Astrocyte of the spinal cord (primary cell): ENCODE results near the gene CCDC93.

ENCODE experiments used
- DNase-seq: peaks from one replicate; pipeline ENCODE4 v3.0.0; 2011; ENCODE audit warnings: low read depth, low spot score
- H3K4me3 ChIP-seq: 2 replicates; pipeline ENCODE4 v1.5.1; 2011; ENCODE audit warnings: low read depth, mild to moderate bottlenecking, low read length, moderate library complexity
- in situ Hi-C: cut with HindIII; loops from 2 replicates; pipeline ENCODE4 v1.10.0; 2017; ENCODE audit warnings: low sequenced_read_pairs
- TF ChIP-seq, protein P1 (sequence below): IDR thresholded peaks from 2 replicates; pipeline ENCODE4 v1.5.1; 2012; ENCODE audit warnings: low read depth, mild to moderate bottlenecking, low read length, inconsistent platforms

Gene CCDC93

DNA sequence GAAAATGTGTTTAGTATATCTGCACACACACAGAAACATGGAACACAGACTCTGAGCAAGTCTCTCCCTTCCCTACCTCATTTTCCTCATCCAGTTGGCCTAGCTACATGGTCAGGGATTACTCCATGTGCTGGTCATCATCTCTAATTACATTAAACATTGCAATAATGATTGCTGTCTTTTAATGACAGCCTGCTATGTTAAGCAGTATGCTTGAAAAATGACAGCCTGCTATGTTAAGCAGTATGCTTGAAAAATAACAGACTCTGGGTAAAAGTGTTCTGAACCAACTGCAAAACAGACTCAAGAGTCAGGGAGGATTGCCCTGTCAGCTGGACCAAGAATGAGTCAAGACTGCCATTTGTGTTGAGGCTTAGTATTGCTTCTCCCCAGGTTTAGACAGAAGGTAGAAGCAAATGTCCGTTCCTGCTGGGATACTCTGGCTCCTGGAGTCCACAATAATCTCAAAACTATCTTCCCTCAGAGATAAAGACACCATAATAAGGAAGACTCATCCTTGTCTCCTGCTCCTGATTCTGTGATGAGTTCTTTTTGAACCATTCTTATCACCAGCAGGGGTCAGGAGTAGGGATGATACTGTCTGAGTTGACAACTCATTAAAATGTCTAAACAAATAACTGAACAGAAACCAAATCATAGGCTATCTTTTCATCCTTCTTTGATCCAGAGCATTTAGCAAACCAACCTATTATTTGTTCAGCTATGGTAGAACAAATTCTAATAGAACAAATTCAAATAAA lies 57.7 kb downstream of the CCDC93 start:
- TF ChIP-seq, protein P1, sequence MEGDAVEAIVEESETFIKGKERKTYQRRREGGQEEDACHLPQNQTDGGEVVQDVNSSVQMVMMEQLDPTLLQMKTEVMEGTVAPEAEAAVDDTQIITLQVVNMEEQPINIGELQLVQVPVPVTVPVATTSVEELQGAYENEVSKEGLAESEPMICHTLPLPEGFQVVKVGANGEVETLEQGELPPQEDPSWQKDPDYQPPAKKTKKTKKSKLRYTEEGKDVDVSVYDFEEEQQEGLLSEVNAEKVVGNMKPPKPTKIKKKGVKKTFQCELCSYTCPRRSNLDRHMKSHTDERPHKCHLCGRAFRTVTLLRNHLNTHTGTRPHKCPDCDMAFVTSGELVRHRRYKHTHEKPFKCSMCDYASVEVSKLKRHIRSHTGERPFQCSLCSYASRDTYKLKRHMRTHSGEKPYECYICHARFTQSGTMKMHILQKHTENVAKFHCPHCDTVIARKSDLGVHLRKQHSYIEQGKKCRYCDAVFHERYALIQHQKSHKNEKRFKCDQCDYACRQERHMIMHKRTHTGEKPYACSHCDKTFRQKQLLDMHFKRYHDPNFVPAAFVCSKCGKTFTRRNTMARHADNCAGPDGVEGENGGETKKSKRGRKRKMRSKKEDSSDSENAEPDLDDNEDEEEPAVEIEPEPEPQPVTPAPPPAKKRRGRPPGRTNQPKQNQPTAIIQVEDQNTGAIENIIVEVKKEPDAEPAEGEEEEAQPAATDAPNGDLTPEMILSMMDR: peak; percentile 26
- in situ Hi-C loops: no loop called here

GRCh38 chr2:117953231-117953630 lies 60.6 kb downstream of the CCDC93 start:
- no peak overlapping the region for H3K4me3 ChIP-seq
- in situ Hi-C loops: no loop called here
- DNase-seq: no peak
- TF ChIP-seq, protein P1: no peak

More for the DNA sequence above, 57.7 kb downstream of the CCDC93 start:
- H3K4me3 ChIP-seq: no peak overlapping the region
- no peak for DNase-seq

DNA sequence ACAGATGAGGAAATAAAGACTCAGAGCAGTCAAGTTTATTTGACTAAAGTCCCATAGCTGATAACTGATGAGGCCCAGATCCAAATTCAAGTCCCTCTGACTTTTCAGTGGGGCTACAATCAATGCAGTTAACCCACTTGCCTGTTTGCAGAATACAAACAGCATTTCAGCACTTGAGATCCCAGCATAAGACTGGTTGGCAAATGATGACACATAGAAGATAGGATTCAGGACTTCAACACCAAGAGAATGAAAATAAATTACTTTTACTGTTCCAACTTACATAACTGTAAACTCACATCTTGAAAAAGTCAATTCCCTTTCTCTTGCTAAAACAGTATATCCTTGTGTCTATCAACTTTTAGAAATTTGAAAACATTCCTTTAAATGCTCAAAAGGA lies 61.2 kb downstream of the CCDC93 start:
- in situ Hi-C loops: no loop called here
- no peak overlapping the region for H3K4me3 ChIP-seq
- TF ChIP-seq, protein P1: no peak
- DNase-seq: no peak

GRCh38 chr2:117952228-117952627 lies 61.6 kb downstream of the CCDC93 start:
- DNase-seq: no peak
- H3K4me3 ChIP-seq: no peak overlapping the region
- TF ChIP-seq, protein P1: no peak
- in situ Hi-C loops: no loop called here

DNA sequence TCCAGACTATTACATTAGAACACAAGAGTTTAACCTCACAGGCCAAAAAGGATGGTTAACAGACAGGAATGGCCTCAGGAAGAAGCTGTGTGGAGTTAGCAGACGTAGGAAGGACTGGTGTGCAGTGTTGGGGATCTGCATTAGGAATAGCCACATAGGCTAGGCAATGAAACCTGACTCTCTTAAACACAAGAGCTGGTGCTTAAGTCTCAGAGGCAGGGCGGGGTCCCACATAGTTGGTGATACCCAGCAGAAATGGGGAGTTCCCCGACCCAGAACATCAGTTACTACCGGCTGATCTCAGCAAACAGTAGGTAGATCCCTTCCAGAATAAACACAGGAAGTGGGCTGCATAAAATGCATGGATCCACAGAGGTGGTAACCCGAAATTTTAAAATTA lies 64.1 kb downstream of the CCDC93 start:
- H3K4me3 ChIP-seq: no peak overlapping the region
- in situ Hi-C loops: no loop called here
- no peak for DNase-seq
- TF ChIP-seq, protein P1: no peak

DNA sequence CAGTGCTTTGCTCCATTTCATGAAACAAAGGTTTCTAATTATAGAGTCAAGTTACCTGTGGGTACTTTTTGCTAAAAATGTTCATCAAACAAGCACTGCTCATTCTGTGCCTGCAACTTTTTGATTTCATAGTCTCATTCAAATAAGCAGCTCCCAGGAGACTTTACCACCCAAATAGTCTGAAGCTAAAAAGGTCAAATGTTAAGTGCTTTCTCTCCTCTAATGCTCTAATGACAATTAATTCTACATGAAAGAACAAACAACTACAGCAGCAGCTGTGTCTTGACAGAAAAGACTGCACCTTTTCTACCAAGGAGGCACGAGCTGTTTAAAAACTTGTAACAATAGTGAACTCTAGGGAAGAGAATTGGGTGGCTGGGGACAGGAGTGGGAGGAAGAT lies 65.3 kb downstream of the CCDC93 start:
- TF ChIP-seq, protein P1: no peak
- in situ Hi-C loops: no loop called here
- DNase-seq: no peak
- H3K4me3 ChIP-seq: no peak overlapping the region

DNA sequence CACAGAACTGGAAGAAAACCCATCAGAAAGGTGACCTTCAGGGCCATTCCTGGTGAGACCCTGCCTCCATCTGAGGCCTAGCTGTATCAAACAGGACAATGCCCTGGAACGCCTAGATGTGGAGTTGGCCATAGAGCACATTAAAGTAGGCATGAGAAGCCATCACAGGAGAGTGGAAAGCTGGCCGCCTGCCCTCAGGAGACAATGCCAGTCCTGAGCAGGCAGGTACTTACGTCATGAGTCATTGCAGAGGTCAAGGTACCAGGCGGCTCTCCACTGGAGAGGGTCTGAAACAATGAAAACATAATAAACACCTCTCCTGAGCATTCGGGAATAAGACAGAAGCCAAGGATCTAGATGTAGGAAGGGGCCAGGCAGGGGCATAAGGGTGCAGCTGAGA lies 68.6 kb downstream of the CCDC93 start:
- in situ Hi-C loops: no loop called here
- no peak for DNase-seq
- TF ChIP-seq, protein P1: no peak
- no peak overlapping the region for H3K4me3 ChIP-seq
